HepG2 (cell line): Measurements from ENCODE around the gene AHCYL2. TPM values are rescaled to one million over a fixed set of nuclear protein-coding genes. Genes with fewer than 3 reads are reported as not detected.

Source experiments
- DPF2 ChIP-seq: sonication (generic); formaldehyde crosslinking; IDR thresholded peaks from 2 replicates; pipeline ENCODE4 v1.4.0; 2020; ENCODE audit warnings: mild to moderate bottlenecking, low read depth, missing genetic modification reagents, borderline replicate concordance
- EEA1 ChIP-seq: sonication (generic); formaldehyde crosslinking; IDR thresholded peaks from 2 replicates; pipeline ENCODE4 v1.5.1; 2020; ENCODE audit warnings: mild to moderate bottlenecking, missing genetic modification reagents, borderline replicate concordance
- ELF1 ChIP-seq: sonication (generic); formaldehyde crosslinking; IDR thresholded peaks from 2 replicates; pipeline ENCODE4 v1.4.0; 2020; ENCODE audit warnings: missing genetic modification reagents
- FOXK2 ChIP-seq: fragments of 450-650 bp; IDR thresholded peaks from 2 replicates; pipeline ENCODE4 v1.6.1; 2016
- GATAD1 ChIP-seq: IDR thresholded peaks from 2 replicates; pipeline ENCODE4 v1.6.1; 2016; ENCODE audit warnings: missing genetic modification reagents, missing compliant biosample characterization
- HDAC1 ChIP-seq: sonication (generic); formaldehyde crosslinking; IDR thresholded peaks from 2 replicates; pipeline ENCODE4 v1.5.1; 2020; ENCODE audit warnings: mild to moderate bottlenecking, missing genetic modification reagents
- IRX3 ChIP-seq: sonication (generic); formaldehyde crosslinking; IDR thresholded peaks from 2 replicates; pipeline ENCODE4 v1.8.1; 2023; ENCODE audit warnings: mild to moderate bottlenecking, low read depth, missing genetic modification reagents, borderline replicate concordance
- MED1 ChIP-seq: sonication (generic); formaldehyde crosslinking; IDR thresholded peaks from 2 replicates; pipeline ENCODE4 v1.4.0; 2020; ENCODE audit warnings: missing genetic modification reagents
- NPAS2 ChIP-seq: sonication (generic); formaldehyde crosslinking; IDR thresholded peaks from 2 replicates; pipeline ENCODE4 v1.8.0; 2022; ENCODE audit warnings: mild to moderate bottlenecking, missing genetic modification reagents, borderline replicate concordance
- PITX1 ChIP-seq: sonication (generic); formaldehyde crosslinking; IDR thresholded peaks from 2 replicates; pipeline ENCODE4 v1.5.1; 2020; ENCODE audit warnings: mild to moderate bottlenecking, missing genetic modification reagents
- SIX4 ChIP-seq: sonication (generic); formaldehyde crosslinking; IDR thresholded peaks from 2 replicates; pipeline ENCODE4 v1.4.0; 2020; ENCODE audit warnings: missing genetic modification reagents
- TAF1 ChIP-seq: sonication (generic); formaldehyde crosslinking; IDR thresholded peaks from 2 replicates; pipeline ENCODE4 v1.4.0; 2020; ENCODE audit warnings: missing genetic modification reagents
- XRCC5 ChIP-seq: fragments of 200-400 bp; formaldehyde crosslinking; optimal IDR thresholded peaks from 2 replicates; pipeline ENCODE3; 2017; ENCODE audit warnings: mild to moderate bottlenecking, low read length
- ZNF235 ChIP-seq: sonication (generic); formaldehyde crosslinking; IDR thresholded peaks from 2 replicates; pipeline ENCODE4 v1.8.1; 2023; ENCODE audit warnings: mild to moderate bottlenecking, missing genetic modification reagents, borderline replicate concordance
- ZNF615 ChIP-seq: sonication (generic); formaldehyde crosslinking; IDR thresholded peaks from 2 replicates; pipeline ENCODE4 v1.5.0; 2020; ENCODE audit warnings: mild to moderate bottlenecking, missing genetic modification reagents, borderline replicate concordance
- ZNF773 ChIP-seq: sonication (generic); formaldehyde crosslinking; IDR thresholded peaks from 2 replicates; pipeline ENCODE4 v1.4.0; 2020; ENCODE audit warnings: missing genetic modification reagents, borderline replicate concordance
- ZNF788 ChIP-seq: sonication (generic); formaldehyde crosslinking; IDR thresholded peaks from 2 replicates; pipeline ENCODE4 v1.5.0; 2020; ENCODE audit warnings: mild to moderate bottlenecking, missing genetic modification reagents, borderline replicate concordance
- polyA plus RNA-seq, 8 experiments: library from polyadenylated mRNA; depleted of rRNA in 3 of 8; stranded (reverse) in 7 of 8; unstranded in 1 of 8; fragments of >200 nt; fragmentation: Illumina TruSeq in 4 of 8; extraction: Trizol in 4 of 8; gene quantifications; 2 replicates each; pipeline versions ENCODE4 v1.2.1 to v1.2.3, GENCODE V29; 2011 to 2016; ENCODE audit warnings: low read depth in 4 of 8, missing spikeins in 1 of 8, mixed read lengths in 1 of 8; ENCODE audit not compliant: insufficient read depth in 1 of 8
- total RNA-seq, 5 experiments: library from RNA; depleted of rRNA; stranded (reverse); fragments of >200 nt; fragmentation: Illumina TruSeq; extraction: Trizol; gene quantifications; 2 replicates each; pipeline ENCODE4 v1.2.3, GENCODE V29; 2016; ENCODE audit warnings: low read depth in 1 of 5
- TF ChIP-seq, protein P1 (sequence below): sonication (generic); formaldehyde crosslinking; IDR thresholded peaks from 2 replicates; pipeline ENCODE4 v1.4.0; 2020; ENCODE audit warnings: mild to moderate bottlenecking, missing genetic modification reagents
- TF ChIP-seq, protein P2 (sequence below): sonication (generic); formaldehyde crosslinking; IDR thresholded peaks from 2 replicates; pipeline ENCODE4 v1.8.0; 2022; ENCODE audit warnings: low read depth, missing genetic modification reagents
- TF ChIP-seq, protein P3 (sequence below): sonication (generic); formaldehyde crosslinking; IDR thresholded peaks from 2 replicates; pipeline ENCODE4 v1.4.0; 2020; ENCODE audit warnings: missing genetic modification reagents
- TF ChIP-seq, protein P4 (sequence below): sonication (generic); formaldehyde crosslinking; IDR thresholded peaks from 2 replicates; pipeline ENCODE4 v1.5.0; 2020; ENCODE audit warnings: missing genetic modification reagents

Gene AHCYL2
- total and polyA plus RNA-seq, 2 of the 13 experiments (the other 11 are each of a cell fraction or from before 2014, with no cell fraction given), result 9.5 to 14.7 TPM

DNA sequence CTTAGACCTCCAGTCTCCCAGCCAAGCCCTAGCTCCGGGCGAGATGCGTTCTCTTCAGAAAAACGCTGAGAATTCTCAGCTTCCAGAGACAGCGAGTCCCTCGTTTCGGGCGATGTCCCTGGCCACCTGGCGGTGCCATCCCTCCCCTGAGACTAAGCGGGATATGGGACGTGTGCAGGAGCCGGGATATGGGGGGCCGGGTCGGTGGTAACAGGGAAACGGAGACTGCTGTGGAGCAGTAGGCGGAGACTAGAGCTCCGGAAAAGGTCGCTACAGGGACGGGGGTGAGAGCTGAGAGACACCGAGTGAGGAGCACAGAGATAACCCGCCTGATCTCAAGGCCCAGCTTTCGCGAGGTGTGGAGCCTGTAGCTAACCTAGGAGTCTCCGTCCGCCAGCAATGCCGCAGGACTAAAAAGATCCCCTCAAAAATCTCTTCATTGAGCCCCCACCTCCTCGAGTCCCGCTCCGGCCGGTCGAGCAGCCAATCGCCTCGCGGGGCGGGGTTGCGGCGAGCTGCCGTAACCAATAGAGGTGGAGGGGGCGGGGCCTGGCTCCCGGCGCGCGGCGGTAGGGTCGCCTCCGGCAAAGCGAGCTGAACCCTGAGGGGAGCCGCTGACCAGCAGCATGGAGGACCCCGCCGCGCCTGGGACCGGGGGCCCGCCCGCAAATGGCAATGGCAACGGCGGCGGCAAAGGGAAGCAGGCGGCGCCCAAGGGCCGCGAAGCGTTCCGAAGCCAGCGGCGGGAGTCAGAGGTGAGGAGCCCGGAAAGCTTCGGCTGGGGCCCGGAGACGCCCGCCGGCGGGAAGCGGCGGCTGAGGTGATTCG, 209.2 kb downstream of the AHCYL2 start, which contains the start of gene STRIP2 (continued):
- TF ChIP-seq ZNF615 (no peak), ZNF788 (CRISPR knock-in tag) (peak; percentile 19; the same call in 1 of the 2 replicates), XRCC5 (peak; percentile 35), TAF1 (CRISPR knock-in tag) (peak; percentile 96), ELF1 (CRISPR knock-in tag) (no peak; the same call in 1 of the 2 replicates), GATAD1 (CRISPR knock-in tag) (peak; percentile 44; the same call in 1 of the 2 replicates), DPF2 (no peak), FOXK2 (no peak), EEA1 (0 out of 2 replicates have a peak, but pooled peaks have one; percentile 52), ZNF773 (CRISPR knock-in tag) (no peak), PITX1 (0 out of 2 replicates have a peak, but pooled peaks have one; percentile 14), HDAC1 (CRISPR knock-in tag) (peak; percentile 47; the same call in 1 of the 2 replicates), ZNF235 (no peak; the same call in 1 of the 2 replicates), NPAS2 (CRISPR knock-in tag) (no peak), IRX3 (CRISPR knock-in tag) (peak; percentile 41; the same call in 1 of the 2 replicates), MED1 (CRISPR knock-in tag) (peak; percentile 13; the same call in 1 of the 2 replicates), SIX4 (CRISPR knock-in tag) (no peak)
- TF ChIP-seq, protein P1, sequence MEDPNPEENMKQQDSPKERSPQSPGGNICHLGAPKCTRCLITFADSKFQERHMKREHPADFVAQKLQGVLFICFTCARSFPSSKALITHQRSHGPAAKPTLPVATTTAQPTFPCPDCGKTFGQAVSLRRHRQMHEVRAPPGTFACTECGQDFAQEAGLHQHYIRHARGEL (CRISPR knock-in tag), result no peak
- TF ChIP-seq, protein P2, sequence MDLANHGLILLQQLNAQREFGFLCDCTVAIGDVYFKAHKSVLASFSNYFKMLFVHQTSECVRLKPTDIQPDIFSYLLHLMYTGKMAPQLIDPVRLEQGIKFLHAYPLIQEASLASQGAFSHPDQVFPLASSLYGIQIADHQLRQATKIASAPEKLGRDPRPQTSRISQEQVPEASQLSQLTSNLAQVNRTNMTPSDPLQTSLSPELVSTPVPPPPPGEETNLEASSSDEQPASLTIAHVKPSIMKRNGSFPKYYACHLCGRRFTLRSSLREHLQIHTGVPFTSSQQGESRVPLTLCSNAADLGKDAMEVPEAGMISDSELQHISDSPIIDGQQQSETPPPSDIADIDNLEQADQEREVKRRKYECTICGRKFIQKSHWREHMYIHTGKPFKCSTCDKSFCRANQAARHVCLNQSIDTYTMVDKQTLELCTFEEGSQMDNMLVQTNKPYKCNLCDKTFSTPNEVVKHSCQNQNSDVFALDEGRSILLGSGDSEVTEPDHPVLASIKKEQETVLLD (CRISPR knock-in tag), result no peak
- TF ChIP-seq, protein P3, sequence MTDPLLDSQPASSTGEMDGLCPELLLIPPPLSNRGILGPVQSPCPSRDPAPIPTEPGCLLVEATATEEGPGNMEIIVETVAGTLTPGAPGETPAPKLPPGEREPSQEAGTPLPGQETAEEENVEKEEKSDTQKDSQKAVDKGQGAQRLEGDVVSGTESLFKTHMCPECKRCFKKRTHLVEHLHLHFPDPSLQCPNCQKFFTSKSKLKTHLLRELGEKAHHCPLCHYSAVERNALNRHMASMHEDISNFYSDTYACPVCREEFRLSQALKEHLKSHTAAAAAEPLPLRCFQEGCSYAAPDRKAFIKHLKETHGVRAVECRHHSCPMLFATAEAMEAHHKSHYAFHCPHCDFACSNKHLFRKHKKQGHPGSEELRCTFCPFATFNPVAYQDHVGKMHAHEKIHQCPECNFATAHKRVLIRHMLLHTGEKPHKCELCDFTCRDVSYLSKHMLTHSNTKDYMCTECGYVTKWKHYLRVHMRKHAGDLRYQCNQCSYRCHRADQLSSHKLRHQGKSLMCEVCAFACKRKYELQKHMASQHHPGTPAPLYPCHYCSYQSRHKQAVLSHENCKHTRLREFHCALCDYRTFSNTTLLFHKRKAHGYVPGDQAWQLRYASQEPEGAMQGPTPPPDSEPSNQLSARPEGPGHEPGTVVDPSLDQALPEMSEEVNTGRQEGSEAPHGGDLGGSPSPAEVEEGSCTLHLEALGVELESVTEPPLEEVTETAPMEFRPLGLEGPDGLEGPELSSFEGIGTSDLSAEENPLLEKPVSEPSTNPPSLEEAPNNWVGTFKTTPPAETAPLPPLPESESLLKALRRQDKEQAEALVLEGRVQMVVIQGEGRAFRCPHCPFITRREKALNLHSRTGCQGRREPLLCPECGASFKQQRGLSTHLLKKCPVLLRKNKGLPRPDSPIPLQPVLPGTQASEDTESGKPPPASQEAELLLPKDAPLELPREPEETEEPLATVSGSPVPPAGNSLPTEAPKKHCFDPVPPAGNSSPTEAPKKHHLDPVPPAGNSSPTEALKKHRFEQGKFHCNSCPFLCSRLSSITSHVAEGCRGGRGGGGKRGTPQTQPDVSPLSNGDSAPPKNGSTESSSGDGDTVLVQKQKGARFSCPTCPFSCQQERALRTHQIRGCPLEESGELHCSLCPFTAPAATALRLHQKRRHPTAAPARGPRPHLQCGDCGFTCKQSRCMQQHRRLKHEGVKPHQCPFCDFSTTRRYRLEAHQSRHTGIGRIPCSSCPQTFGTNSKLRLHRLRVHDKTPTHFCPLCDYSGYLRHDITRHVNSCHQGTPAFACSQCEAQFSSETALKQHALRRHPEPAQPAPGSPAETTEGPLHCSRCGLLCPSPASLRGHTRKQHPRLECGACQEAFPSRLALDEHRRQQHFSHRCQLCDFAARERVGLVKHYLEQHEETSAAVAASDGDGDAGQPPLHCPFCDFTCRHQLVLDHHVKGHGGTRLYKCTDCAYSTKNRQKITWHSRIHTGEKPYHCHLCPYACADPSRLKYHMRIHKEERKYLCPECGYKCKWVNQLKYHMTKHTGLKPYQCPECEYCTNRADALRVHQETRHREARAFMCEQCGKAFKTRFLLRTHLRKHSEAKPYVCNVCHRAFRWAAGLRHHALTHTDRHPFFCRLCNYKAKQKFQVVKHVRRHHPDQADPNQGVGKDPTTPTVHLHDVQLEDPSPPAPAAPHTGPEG (CRISPR knock-in tag), result peak; percentile 37; the same call in 1 of the 2 replicates
- TF ChIP-seq, protein P4, sequence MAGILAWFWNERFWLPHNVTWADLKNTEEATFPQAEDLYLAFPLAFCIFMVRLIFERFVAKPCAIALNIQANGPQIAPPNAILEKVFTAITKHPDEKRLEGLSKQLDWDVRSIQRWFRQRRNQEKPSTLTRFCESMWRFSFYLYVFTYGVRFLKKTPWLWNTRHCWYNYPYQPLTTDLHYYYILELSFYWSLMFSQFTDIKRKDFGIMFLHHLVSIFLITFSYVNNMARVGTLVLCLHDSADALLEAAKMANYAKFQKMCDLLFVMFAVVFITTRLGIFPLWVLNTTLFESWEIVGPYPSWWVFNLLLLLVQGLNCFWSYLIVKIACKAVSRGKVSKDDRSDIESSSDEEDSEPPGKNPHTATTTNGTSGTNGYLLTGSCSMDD (CRISPR knock-in tag), result no peak
